Endodermal cell (in vitro differentiated cells): Measurements from ENCODE around the gene AKT1. TPM values are rescaled to one million over a fixed set of nuclear protein-coding genes. Genes with fewer than 3 reads are reported as not detected.
"Not testable (repeated sequence)": the region's sequence is repeated elsewhere in the genome, so short reads cannot be mapped to it uniquely, and the experiment has no call there.

Experiments
- DNase-seq: peaks from one replicate; pipeline ENCODE4 v3.0.0-alpha.2; 2017
- H3K27ac ChIP-seq: 2 replicates; pipeline ENCODE4 v1.5.1; 2013; ENCODE audit warnings: mild to moderate bottlenecking, low read depth, low read length, moderate library complexity
- H3K27me3 ChIP-seq: 2 replicates; pipeline ENCODE4 v1.6.1; 2013; ENCODE audit warnings: mild to moderate bottlenecking, low read length, moderate library complexity; ENCODE audit not compliant: insufficient read depth, control insufficient read depth, poor library complexity, severe bottlenecking
- H3K36me3 ChIP-seq: 2 replicates; pipeline ENCODE4 v1.7.0; 2013; ENCODE audit warnings: mild to moderate bottlenecking, low read length, moderate library complexity; ENCODE audit not compliant: control insufficient read depth, insufficient read depth
- H3K4me1 ChIP-seq: one replicate; pipeline ENCODE4 v1.7.0; 2013; ENCODE audit warnings: low read length; ENCODE audit not compliant: control insufficient read depth, insufficient read depth
- H3K4me3 ChIP-seq: 2 replicates; pipeline ENCODE4 v1.5.1; 2013; ENCODE audit warnings: mild to moderate bottlenecking, low read length, moderate library complexity
- H3K9ac ChIP-seq: 2 replicates; pipeline ENCODE4 v1.6.1; 2013; ENCODE audit warnings: mild to moderate bottlenecking, low read length, moderate library complexity; ENCODE audit not compliant: poor library complexity, severe bottlenecking; ENCODE audit errors: extremely low read depth
- H3K9me3 ChIP-seq: 2 replicates; pipeline ENCODE4 v1.6.1; 2013; ENCODE audit warnings: mild to moderate bottlenecking, low read length, moderate library complexity; ENCODE audit not compliant: control insufficient read depth
- H3K27ac Mint-ChIP-seq: 2 replicates; pipeline ENCODE4 v1.8.0; 2020; ENCODE audit warnings: mixed read lengths
- H3K27me3 Mint-ChIP-seq: 2 replicates; pipeline ENCODE4 v1.8.0; 2021; ENCODE audit warnings: mild to moderate bottlenecking, mixed read lengths; ENCODE audit not compliant: insufficient read depth
- H3K36me3 Mint-ChIP-seq: 2 replicates; pipeline ENCODE4 v1.8.0; 2020; ENCODE audit warnings: low read depth, mixed read lengths
- H3K4me1 Mint-ChIP-seq: 2 replicates; pipeline ENCODE4 v1.8.0; 2020; ENCODE audit warnings: mixed read lengths
- H3K4me3 Mint-ChIP-seq: 2 replicates; pipeline ENCODE4 v1.8.0; 2020; ENCODE audit warnings: mild to moderate bottlenecking, moderate library complexity, mixed read lengths
- H3K9me3 Mint-ChIP-seq: 2 replicates; pipeline ENCODE4 v1.8.0; 2020; ENCODE audit warnings: mild to moderate bottlenecking, mixed read lengths
- WGBS, 2 experiments: methylation state at CpG; one replicate each; pipeline versions ENCODE4 v1.1.5 to v1.1.7; 2013; ENCODE audit warnings: missing lambda C conversion rate in 2 of 2, mixed read lengths in 1 of 2; ENCODE audit not compliant: insufficient coverage in 1 of 2, insufficient read length in 1 of 2; 5-methylcytosine and 5-hydroxymethylcytosine counted together
- total RNA-seq, 2 donors: library from RNA; stranded (reverse); fragmentation: NEBNext Ultra II Directional in 1 of 2; extraction: Animal tissue kit (Norgen Biotek cat#: 25700) in 1 of 2; gene quantifications; 2 replicates in 1 of 2; 3 replicates in 1 of 2; pipeline ENCODE4 v1.2.1, GENCODE V29; 2021
- TF ChIP-seq, protein P1 (sequence below): fragments of 200-600 bp; sonication (generic); conservative IDR thresholded peaks from 2 replicates; pipeline ENCODE4 v1.5.0; 2021; ENCODE audit warnings: antibody characterized with exemption, mild to moderate bottlenecking

Gene AKT1
- total RNA-seq, 2 donors from 2014 or later: 133 to 152 TPM

DNA sequence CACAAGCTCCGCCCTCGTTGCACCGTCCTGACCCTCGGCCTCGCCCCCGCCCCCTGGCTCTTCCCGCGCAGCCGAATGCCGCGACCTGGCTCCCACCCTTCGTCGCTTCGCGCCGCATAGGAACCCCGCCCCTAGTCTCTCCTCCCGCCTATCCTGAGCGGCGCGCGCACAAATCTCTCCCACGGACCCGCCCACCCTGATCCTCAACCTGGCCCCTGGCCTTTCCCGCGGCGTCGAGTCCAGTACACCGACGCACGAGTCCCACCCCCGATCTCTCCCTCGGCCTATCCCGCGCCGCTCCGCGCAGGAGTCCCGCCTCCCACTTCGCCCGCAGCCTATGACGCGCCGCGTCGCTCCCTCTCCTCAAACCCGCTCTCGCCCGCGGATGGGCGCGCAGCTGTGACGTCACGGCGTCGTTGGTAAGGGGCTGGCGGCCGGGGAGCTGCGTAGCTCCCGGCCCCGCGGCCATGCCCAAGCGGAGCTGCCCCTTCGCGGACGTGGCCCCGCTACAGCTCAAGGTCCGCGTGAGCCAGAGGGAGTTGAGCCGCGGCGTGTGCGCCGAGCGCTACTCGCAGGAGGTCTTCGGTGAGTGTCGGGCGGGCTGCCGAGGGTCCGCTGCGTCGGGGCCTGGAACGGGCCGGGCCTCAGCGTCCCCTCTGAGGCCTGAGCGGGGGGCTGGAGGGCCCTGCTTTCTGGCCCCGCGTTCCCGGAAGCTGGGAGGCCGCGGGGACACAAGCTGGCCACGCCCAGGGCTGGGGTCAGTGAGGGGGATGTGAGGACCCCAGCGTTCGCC is 42.6 kb downstream of the AKT1 start, which contains the start of gene SIVA1:
Gene SIVA1 (plus strand): TSS at position 413 of the 793 bp plus-strand sequence. CDS start 55 bp downstream, at position 468.
- H3K27me3 Mint-ChIP-seq: peaks cover 3% of the 10 kb centered on the region
- H3K4me1 Mint-ChIP-seq: peaks cover 8% of the 10 kb centered on the region
- H3K36me3 Mint-ChIP-seq: peaks cover 22% of the 10 kb centered on the region
- Histone ChIP-seq H3K4me3 (peak within 1 kb of the TSS; percentile 89), H3K4me1 (no peaks in the 10 kb centered on the region), H3K9me3 (peaks cover 7% of the 10 kb centered on the region), H3K27ac (peak within 1 kb of the TSS; percentile 87), H3K36me3 (peaks cover 29% of the 10 kb centered on the region), H3K9ac (peak within 1 kb of the TSS; percentile 93), H3K27me3 (no peaks in the 10 kb centered on the region)
- H3K4me3 Mint-ChIP-seq: peak within 1 kb of the TSS; percentile 80
- WGBS, 2 experiments: 0% methylated on average over 57 to 95 of the region's 95 CpGs
- TF ChIP-seq, protein P1, sequence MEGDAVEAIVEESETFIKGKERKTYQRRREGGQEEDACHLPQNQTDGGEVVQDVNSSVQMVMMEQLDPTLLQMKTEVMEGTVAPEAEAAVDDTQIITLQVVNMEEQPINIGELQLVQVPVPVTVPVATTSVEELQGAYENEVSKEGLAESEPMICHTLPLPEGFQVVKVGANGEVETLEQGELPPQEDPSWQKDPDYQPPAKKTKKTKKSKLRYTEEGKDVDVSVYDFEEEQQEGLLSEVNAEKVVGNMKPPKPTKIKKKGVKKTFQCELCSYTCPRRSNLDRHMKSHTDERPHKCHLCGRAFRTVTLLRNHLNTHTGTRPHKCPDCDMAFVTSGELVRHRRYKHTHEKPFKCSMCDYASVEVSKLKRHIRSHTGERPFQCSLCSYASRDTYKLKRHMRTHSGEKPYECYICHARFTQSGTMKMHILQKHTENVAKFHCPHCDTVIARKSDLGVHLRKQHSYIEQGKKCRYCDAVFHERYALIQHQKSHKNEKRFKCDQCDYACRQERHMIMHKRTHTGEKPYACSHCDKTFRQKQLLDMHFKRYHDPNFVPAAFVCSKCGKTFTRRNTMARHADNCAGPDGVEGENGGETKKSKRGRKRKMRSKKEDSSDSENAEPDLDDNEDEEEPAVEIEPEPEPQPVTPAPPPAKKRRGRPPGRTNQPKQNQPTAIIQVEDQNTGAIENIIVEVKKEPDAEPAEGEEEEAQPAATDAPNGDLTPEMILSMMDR: no peak
- peak within 1 kb of the TSS; percentile 94 for H3K27ac Mint-ChIP-seq
- peak; percentile 100 for DNase-seq
- H3K9me3 Mint-ChIP-seq: peaks cover 22% of the 10 kb centered on the region

DNA sequence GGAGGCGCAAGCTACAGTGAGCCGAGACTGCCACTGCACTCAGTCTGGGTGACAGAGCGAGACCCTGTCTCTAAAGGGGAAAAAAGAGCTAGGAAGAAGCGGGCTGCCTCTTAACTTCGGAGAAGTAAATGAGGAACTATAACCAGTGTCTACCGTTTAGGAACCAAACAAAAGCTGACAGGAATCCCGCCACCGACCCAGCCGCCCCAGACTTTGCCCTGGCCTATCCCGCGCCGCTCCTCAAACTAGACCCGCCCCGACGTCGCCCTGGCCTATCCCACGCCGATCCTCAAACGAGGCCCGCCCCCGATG is 43.2 kb downstream of the AKT1 start:
- H3K4me3 ChIP-seq: peak overlapping the region; percentile 78
- peak overlapping the region; percentile 19 for H3K9ac ChIP-seq
- no peak for DNase-seq
- TF ChIP-seq, protein P1: no peak
- Mint-ChIP-seq H3K4me3 (peak overlapping the region; percentile 80), H3K27me3 (peaks cover 3% of the 10 kb centered on the region), H3K4me1 (peaks cover 8% of the 10 kb centered on the region), H3K27ac (peak overlapping the region; percentile 94), H3K9me3 (peaks cover 22% of the 10 kb centered on the region), H3K36me3 (peaks cover 22% of the 10 kb centered on the region)
- peak overlapping the region; percentile 74 for H3K27ac ChIP-seq
- H3K36me3 ChIP-seq: peaks cover 24% of the 10 kb centered on the region
- H3K4me1 ChIP-seq: no peaks in the 10 kb centered on the region
- no peaks in the 10 kb centered on the region for H3K27me3 ChIP-seq
- H3K9me3 ChIP-seq: peaks cover 7% of the 10 kb centered on the region
- 11 to 14% methylated on average over 19 to 21 of the region's 21 CpGs for WGBS, 2 experiments

DNA sequence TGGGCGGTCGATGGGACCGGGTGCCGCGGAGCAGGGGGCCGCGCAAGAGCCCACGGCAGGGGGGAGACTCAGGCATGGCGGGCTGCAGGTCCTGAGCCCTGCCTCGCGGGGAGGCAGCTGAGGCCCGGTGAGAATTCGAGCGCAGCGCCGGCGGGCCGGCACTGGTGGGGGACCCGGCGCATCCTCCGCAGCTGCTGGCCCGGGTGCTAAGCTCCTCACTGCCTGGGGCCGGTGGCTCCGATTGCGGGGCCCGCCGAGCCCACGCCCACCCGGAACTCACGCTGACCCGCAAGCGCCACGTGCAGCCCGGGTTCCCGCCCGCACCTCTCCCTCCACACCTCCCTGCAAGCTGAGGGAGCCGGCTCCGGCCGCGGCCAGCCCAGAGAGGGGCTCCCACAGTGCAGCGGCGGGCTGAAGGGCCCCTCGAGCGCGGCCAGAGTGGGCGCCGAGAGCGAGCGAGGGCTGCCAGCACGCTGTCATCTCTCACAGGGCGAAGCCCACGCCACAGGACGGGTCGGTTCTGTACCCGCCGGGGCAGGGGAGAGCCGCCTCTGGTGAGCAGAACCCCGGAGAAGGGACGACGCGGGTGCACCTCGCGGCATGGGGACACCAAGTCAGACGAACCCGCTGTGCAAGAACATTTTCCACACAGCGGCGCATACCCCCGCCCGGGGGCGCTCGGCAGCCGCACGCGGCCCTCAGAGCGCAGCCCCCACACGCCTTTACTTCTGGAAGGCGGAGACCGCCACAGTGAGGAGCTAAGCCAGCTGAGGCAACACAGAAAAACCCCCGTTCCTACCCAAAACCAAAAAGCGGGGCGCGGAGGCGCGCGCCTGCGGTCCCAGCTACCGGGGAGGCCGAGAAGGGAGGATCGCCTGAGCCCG is 43.8 kb downstream of the AKT1 start:
- Histone ChIP-seq H3K36me3 (peaks cover 18% of the 10 kb centered on the region), H3K27me3 (no peaks in the 10 kb centered on the region), H3K9ac (peak overlapping the region; percentile 19), H3K4me1 (no peaks in the 10 kb centered on the region), H3K9me3 (peaks cover 7% of the 10 kb centered on the region), H3K4me3 (peak overlapping the region; percentile 78), H3K27ac (peak overlapping the region; percentile 74)
- Mint-ChIP-seq H3K4me3 (peak overlapping the region; percentile 80), H3K4me1 (peaks cover 8% of the 10 kb centered on the region), H3K36me3 (peaks cover 17% of the 10 kb centered on the region), H3K27ac (peak overlapping the region; percentile 94), H3K9me3 (peaks cover 22% of the 10 kb centered on the region), H3K27me3 (peaks cover 3% of the 10 kb centered on the region)
- TF ChIP-seq, protein P1: no peak
- WGBS, 2 experiments: 89 to 94% methylated on average over 45 to 80 of the region's 90 CpGs
- no peak for DNase-seq

DNA sequence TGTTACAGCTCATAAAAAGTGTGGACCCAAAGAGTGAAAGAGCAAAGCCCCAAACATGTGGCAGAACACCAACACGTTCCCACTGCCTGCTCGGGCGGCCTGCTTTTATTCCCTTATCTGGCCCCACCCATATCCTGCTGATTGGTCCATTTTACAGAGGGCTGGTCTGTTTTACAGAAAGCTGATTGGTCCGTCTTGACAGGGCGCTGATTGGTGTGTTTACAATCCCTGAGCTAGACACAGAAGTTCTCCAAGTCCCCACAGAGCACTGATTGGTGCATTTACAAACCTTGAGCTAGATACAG is 44.8 kb downstream of the AKT1 start:
- H3K36me3 Mint-ChIP-seq: peaks cover 12% of the 10 kb centered on the region
- not testable (repeated sequence) for H3K27ac Mint-ChIP-seq, DNase-seq, H3K36me3 ChIP-seq, H3K27me3 ChIP-seq, H3K4me1 Mint-ChIP-seq, H3K9ac ChIP-seq, H3K27me3 Mint-ChIP-seq, H3K4me3 ChIP-seq, H3K4me3 Mint-ChIP-seq, H3K27ac ChIP-seq, H3K4me1 ChIP-seq, H3K9me3 ChIP-seq
- peaks cover 22% of the 10 kb centered on the region for H3K9me3 Mint-ChIP-seq
- WGBS, 2 experiments: 93 to 100% methylated on average over 4 to 5 of the region's 5 CpGs
